K562 (cell line): Measurements from ENCODE around the gene SERPINF2. TPM values are rescaled to one million over a fixed set of nuclear protein-coding genes. Genes with fewer than 3 reads are reported as not detected.

Experiments used
- ATF2 ChIP-seq: sonication (generic); formaldehyde crosslinking; IDR thresholded peaks from 2 replicates; pipeline ENCODE4 v1.8.1; 2022; ENCODE audit warnings: missing genetic modification reagents
- ETV5 ChIP-seq: sonication (generic); formaldehyde crosslinking; IDR thresholded peaks from 2 replicates; pipeline ENCODE4 v1.4.0; 2020; ENCODE audit warnings: low read depth, mild to moderate bottlenecking, missing genetic modification reagents
- EWSR1 ChIP-seq: fragments of 450-650 bp; IDR thresholded peaks from 2 replicates; pipeline ENCODE4 v1.6.1; 2018; ENCODE audit warnings: borderline replicate concordance, mild to moderate bottlenecking, low read depth, moderate library complexity; ENCODE audit not compliant: partially characterized antibody
- HNRNPL ChIP-seq: fragments of 200-400 bp; formaldehyde crosslinking; IDR thresholded peaks from 2 replicates; pipeline ENCODE4 v1.6.1; 2017; ENCODE audit warnings: low read depth, mild to moderate bottlenecking, low read length
- MNT ChIP-seq, 2 experiments: fragments of 450-650 bp; conservative IDR thresholded peaks; 2 replicates each; pipeline ENCODE4 v1.6.1; 2017; ENCODE audit warnings: mild to moderate bottlenecking in 2 of 2, moderate library complexity in 2 of 2
- NFYB ChIP-seq: IDR thresholded peaks from 2 replicates; pipeline ENCODE4 v1.6.1; 2011; ENCODE audit warnings: mild to moderate bottlenecking, moderate library complexity; ENCODE audit not compliant: insufficient read length; ENCODE audit errors: extremely low read depth
- PKNOX1 ChIP-seq: fragments of 450-650 bp; IDR thresholded peaks from 2 replicates; pipeline ENCODE4 v1.6.1; 2016
- TAL1 ChIP-seq: fragments of 450-650 bp; IDR thresholded peaks from 2 replicates; pipeline ENCODE4 v1.6.1; 2016; ENCODE audit warnings: mild to moderate bottlenecking
- ZNF175 ChIP-seq: fragments of 200-800 bp; sonication (Bioruptor generic); IDR thresholded peaks from 2 replicates; pipeline ENCODE4 v1.6.1; 2016; ENCODE audit warnings: low read depth, mild to moderate bottlenecking, missing genetic modification characterization, missing compliant biosample characterization
- ZNF316 ChIP-seq: fragments of 450-650 bp; IDR thresholded peaks from 2 replicates; pipeline ENCODE4 v1.6.1; 2016
- polyA plus RNA-seq, 8 experiments: library from polyadenylated mRNA; depleted of rRNA in 4 of 8; stranded (reverse) in 5 of 8; unstranded in 3 of 8; fragments of >200 nt; fragmentation: Nextera tagmentation in 2 of 8; fragmentation: Illumina TruSeq in 1 of 8; extraction: Ambion mirVana in 2 of 8; extraction: Trizol in 1 of 8; gene quantifications; 2 replicates each; pipeline versions ENCODE4 v1.2.1 to v1.2.3, GENCODE V29; 2011 to 2014; ENCODE audit warnings: inconsistent platforms in 1 of 8, missing spikeins in 1 of 8
- total RNA-seq, 7 experiments: library from RNA; depleted of rRNA in 6 of 7; stranded (reverse); fragments of >200 nt in 6 of 7; fragmentation: Illumina TruSeq in 2 of 7; extraction: Trizol in 2 of 7; gene quantifications; 2 replicates each; pipeline versions ENCODE4 v1.2.1 to v1.2.3, GENCODE V29; 2011 to 2021; ENCODE audit warnings: low replicate concordance in 1 of 7
- TF ChIP-seq, protein P1 (sequence below): fragments of 250-450 bp; sonication (Bioruptor Pico); IDR thresholded peaks from 2 replicates; pipeline ENCODE4 v1.4.0; 2020; ENCODE audit warnings: mild to moderate bottlenecking, moderate library complexity
- TF ChIP-seq, protein P2 (sequence below): sonication (generic); formaldehyde crosslinking; IDR thresholded peaks from 2 replicates; pipeline ENCODE4 v1.8.0; 2023; ENCODE audit warnings: mild to moderate bottlenecking, missing genetic modification reagents

Gene SERPINF2
- total and polyA plus RNA-seq, 9 of the 15 experiments (the other 6 are each of a cell fraction or from before 2014, with no cell fraction given), result 0.22 TPM; not detected in 8

- no peak for TF ChIP-seq HNRNPL
- no peak for TF ChIP-seq EWSR1
- TF ChIP-seq, protein P1, sequence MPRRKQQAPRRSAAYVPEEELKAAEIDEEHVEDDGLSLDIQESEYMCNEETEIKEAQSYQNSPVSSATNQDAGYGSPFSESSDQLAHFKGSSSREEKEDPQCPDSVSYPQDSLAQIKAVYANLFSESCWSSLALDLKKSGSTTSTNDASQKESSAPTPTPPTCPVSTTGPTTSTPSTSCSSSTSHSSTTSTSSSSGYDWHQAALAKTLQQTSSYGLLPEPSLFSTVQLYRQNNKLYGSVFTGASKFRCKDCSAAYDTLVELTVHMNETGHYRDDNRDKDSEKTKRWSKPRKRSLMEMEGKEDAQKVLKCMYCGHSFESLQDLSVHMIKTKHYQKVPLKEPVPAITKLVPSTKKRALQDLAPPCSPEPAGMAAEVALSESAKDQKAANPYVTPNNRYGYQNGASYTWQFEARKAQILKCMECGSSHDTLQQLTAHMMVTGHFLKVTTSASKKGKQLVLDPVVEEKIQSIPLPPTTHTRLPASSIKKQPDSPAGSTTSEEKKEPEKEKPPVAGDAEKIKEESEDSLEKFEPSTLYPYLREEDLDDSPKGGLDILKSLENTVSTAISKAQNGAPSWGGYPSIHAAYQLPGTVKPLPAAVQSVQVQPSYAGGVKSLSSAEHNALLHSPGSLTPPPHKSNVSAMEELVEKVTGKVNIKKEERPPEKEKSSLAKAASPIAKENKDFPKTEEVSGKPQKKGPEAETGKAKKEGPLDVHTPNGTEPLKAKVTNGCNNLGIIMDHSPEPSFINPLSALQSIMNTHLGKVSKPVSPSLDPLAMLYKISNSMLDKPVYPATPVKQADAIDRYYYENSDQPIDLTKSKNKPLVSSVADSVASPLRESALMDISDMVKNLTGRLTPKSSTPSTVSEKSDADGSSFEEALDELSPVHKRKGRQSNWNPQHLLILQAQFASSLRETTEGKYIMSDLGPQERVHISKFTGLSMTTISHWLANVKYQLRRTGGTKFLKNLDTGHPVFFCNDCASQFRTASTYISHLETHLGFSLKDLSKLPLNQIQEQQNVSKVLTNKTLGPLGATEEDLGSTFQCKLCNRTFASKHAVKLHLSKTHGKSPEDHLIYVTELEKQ, result no peak
- TF ChIP-seq ATF2 (CRISPR knock-in tag), result no peak
- TF ChIP-seq, protein P2, sequence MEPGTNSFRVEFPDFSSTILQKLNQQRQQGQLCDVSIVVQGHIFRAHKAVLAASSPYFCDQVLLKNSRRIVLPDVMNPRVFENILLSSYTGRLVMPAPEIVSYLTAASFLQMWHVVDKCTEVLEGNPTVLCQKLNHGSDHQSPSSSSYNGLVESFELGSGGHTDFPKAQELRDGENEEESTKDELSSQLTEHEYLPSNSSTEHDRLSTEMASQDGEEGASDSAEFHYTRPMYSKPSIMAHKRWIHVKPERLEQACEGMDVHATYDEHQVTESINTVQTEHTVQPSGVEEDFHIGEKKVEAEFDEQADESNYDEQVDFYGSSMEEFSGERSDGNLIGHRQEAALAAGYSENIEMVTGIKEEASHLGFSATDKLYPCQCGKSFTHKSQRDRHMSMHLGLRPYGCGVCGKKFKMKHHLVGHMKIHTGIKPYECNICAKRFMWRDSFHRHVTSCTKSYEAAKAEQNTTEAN (CRISPR knock-in tag), result no peak
- no peak for TF ChIP-seq ZNF316
- TF ChIP-seq PKNOX1, result no peak
- TF ChIP-seq MNT (conservative IDR thresholded peaks at IDR 0.05), result no peak
- TF ChIP-seq ETV5, result no peak
- TF ChIP-seq ZNF175 (CRISPR knock-in tag), result no peak
- TF ChIP-seq TAL1, result peak; percentile 56; the same call in 1 of the 2 replicates
- no peak for TF ChIP-seq NFYB
Measured at GRCh38 chr17:1792495-1793446, 50.1 kb downstream of the SERPINF2 start (continued).
